ENCODE results near the gene KIAA0408.

KIAA0408 gene

GRCh38 chr6:127459231-127459641 lies at the start of gene KIAA0408:
TSS of gene KIAA0408 (minus strand) at chr6:127459389. CDS start at chr6:127453981, 5,408 bp downstream.
- no peak for DNase-seq

- no peak for DNase-seq
Measured at GRCh38 chr6:127506894-127507293, 47.7 kb upstream of the KIAA0408 start.

- no peak for DNase-seq
Measured at GRCh38 chr6:127503022-127503421, 43.8 kb upstream of the KIAA0408 start.

- no peak for DNase-seq
Measured at GRCh38 chr6:127497410-127497809, 38.2 kb upstream of the KIAA0408 start.

- no peak for DNase-seq
Measured at GRCh38 chr6:127496471-127496870, 37.3 kb upstream of the KIAA0408 start.

- no peak for DNase-seq
Measured at GRCh38 chr6:127494240-127494767, 35.1 kb upstream of the KIAA0408 start.

GRCh38 chr6:127489248-127489647 lies 30.1 kb upstream of the KIAA0408 start:
- no peak for DNase-seq

- no peak for DNase-seq
Measured at GRCh38 chr6:127486934-127487333, 27.7 kb upstream of the KIAA0408 start.

GRCh38 chr6:127484212-127484863 lies 25.1 kb upstream of the KIAA0408 start:
- no peak for DNase-seq

GRCh38 chr6:127483399-127484055 lies 24.3 kb upstream of the KIAA0408 start:
- DNase-seq: no peak

- DNase-seq: no peak
Measured at GRCh38 chr6:127482325-127482724, 23.1 kb upstream of the KIAA0408 start.

GRCh38 chr6:127481628-127482027 lies 22.4 kb upstream of the KIAA0408 start:
- no peak for DNase-seq

- DNase-seq: no peak
Measured at GRCh38 chr6:127481111-127481510, 21.9 kb upstream of the KIAA0408 start.

GRCh38 chr6:127477658-127478057 lies 18.5 kb upstream of the KIAA0408 start:
- DNase-seq: no peak

GRCh38 chr6:127475823-127476176 lies 16.6 kb upstream of the KIAA0408 start:
- DNase-seq: no peak

GRCh38 chr6:127475135-127475822 lies 16.1 kb upstream of the KIAA0408 start:
- DNase-seq: no peak

- DNase-seq: no peak
Measured at GRCh38 chr6:127471379-127472255, 12.4 kb upstream of the KIAA0408 start.

- no peak for DNase-seq
Measured at GRCh38 chr6:127468936-127469335, 9.7 kb upstream of the KIAA0408 start.

- DNase-seq: no peak
Measured at GRCh38 chr6:127466416-127466815, 7.2 kb upstream of the KIAA0408 start.

- peak; percentile 20 for DNase-seq
Measured at GRCh38 chr6:127464881-127465459, 5.8 kb upstream of the KIAA0408 start.

- DNase-seq: no peak
Measured at GRCh38 chr6:127464161-127464880, 5.1 kb upstream of the KIAA0408 start.

- DNase-seq: no peak
Measured at GRCh38 chr6:127463056-127463455, 3.9 kb upstream of the KIAA0408 start.

Measured in NCI-H1092 treated with DMSO at 0.1 percent for 48 hours (cell line).